ACC112 (cell line): ENCODE results near the gene CEP44.

Experiments
- H2AFZ ChIP-seq: fragments of 200-600 bp; sonication (generic); one replicate; pipeline ENCODE4 v1.6.0; 2017; ENCODE audit warnings: antibody characterized with exemption, low read length; ENCODE audit not compliant: unreplicated experiment
- H3K27ac ChIP-seq: fragments of 200-600 bp; sonication (generic); 2 replicates; pipeline ENCODE4 v1.5.1; 2014; ENCODE audit warnings: low read depth, mild to moderate bottlenecking, antibody characterized with exemption, low read length, moderate library complexity
- H3K27me3 ChIP-seq: fragments of 200-600 bp; sonication (generic); 2 replicates; pipeline ENCODE4 v1.6.1; 2014; ENCODE audit warnings: mild to moderate bottlenecking, antibody characterized with exemption, low read length, moderate library complexity, mixed read lengths; ENCODE audit not compliant: insufficient read depth
- H3K36me3 ChIP-seq: fragments of 200-600 bp; sonication (generic); 2 replicates; pipeline ENCODE4 v1.6.1; 2016; ENCODE audit warnings: mild to moderate bottlenecking, antibody characterized with exemption, low read length, moderate library complexity, mixed read lengths; ENCODE audit not compliant: insufficient read depth
- H3K4me1 ChIP-seq: fragments of 200-600 bp; sonication (generic); one replicate; pipeline ENCODE4 v1.6.1; 2016; ENCODE audit warnings: low read length, mixed read lengths; ENCODE audit not compliant: insufficient read depth, unreplicated experiment, control insufficient read depth
- H3K4me3 ChIP-seq: fragments of 200-600 bp; sonication (generic); 2 replicates; pipeline ENCODE4 v1.5.1; 2014; ENCODE audit warnings: mild to moderate bottlenecking, low read depth, low read length
- H3K79me2 ChIP-seq: fragments of 200-600 bp; sonication (generic); one replicate; pipeline ENCODE4 v1.6.0; 2016; ENCODE audit warnings: low read length; ENCODE audit not compliant: control insufficient read depth, unreplicated experiment, insufficient read depth

The CEP44 gene

GRCh38 chr4:174381440-174381800 is 97.7 kb downstream of the CEP44 start:
- no peaks in the 10 kb centered on the region for H3K79me2 ChIP-seq
- H3K4me1 ChIP-seq: no peaks in the 10 kb centered on the region
- H3K27me3 ChIP-seq: no peaks in the 10 kb centered on the region
- H3K27ac ChIP-seq: no peak overlapping the region
- no peak overlapping the region for H3K4me3 ChIP-seq
- H2AFZ ChIP-seq: no peak overlapping the region
- no peaks in the 10 kb centered on the region for H3K36me3 ChIP-seq
